Articular chondrocyte of knee joint (primary cell): ENCODE data around the gene SNF8. TPM values are rescaled to one million over a fixed set of nuclear protein-coding genes. Genes with fewer than 3 reads are reported as not detected.
A peak's percentile ranks its signal among the peaks of the same experiment; 100 is the strongest.

Experiments used
- small RNA-seq: library from RNA; depleted of rRNA; stranded (forward); fragments of <200 nt; gene quantifications from one replicate; pipeline ENCODE3, GENCODE V24; 2012
- total RNA-seq: library from RNA; depleted of rRNA; stranded (reverse); fragments of >200 nt; gene quantifications from 2 replicates; pipeline ENCODE4 v1.2.3, GENCODE V29; 2012

The SNF8 gene, protein sequence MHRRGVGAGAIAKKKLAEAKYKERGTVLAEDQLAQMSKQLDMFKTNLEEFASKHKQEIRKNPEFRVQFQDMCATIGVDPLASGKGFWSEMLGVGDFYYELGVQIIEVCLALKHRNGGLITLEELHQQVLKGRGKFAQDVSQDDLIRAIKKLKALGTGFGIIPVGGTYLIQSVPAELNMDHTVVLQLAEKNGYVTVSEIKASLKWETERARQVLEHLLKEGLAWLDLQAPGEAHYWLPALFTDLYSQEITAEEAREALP
- 78.4 and 95.3 TPM in 2 replicates for total RNA-seq

DNA sequence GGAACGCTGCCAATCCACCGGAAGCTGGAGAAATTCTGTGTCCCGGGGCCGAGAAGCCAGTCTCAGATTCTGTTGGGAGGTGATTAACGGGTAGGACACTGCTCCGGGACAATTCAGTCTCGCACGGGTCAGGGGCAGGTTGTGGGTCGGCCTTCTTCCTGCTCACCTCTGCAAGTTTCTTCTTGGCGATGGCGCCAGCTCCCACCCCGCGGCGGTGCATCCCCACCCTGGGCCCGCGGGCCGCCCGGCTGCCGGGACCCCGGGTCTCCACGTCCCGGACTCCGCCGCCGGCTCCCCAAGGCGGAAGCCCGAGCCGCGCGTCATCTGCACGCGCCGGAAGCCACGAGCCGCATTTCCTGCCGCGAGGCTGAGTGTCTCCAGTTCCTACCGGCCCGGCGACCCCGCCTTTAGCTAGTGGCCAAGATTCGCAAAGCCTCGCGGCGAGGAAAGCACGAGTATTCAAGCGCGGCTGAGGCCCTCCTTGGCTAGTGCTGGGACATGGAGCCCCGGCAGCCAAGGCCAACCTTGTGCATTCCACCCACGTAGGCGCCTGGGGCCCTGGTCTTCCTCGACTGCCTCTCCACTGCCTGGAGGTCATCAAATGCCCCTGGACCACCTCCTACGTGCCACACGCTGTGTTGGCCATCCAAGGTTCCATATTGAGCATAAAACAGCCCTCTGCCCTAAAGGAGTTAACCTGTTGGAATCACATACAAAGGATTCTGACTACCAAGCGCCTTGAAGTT, at the start of gene SNF8:
TSS of gene SNF8 (minus strand) at position 328 of the 746 bp plus-strand sequence. CDS start at position 220, 108 bp downstream.

DNA sequence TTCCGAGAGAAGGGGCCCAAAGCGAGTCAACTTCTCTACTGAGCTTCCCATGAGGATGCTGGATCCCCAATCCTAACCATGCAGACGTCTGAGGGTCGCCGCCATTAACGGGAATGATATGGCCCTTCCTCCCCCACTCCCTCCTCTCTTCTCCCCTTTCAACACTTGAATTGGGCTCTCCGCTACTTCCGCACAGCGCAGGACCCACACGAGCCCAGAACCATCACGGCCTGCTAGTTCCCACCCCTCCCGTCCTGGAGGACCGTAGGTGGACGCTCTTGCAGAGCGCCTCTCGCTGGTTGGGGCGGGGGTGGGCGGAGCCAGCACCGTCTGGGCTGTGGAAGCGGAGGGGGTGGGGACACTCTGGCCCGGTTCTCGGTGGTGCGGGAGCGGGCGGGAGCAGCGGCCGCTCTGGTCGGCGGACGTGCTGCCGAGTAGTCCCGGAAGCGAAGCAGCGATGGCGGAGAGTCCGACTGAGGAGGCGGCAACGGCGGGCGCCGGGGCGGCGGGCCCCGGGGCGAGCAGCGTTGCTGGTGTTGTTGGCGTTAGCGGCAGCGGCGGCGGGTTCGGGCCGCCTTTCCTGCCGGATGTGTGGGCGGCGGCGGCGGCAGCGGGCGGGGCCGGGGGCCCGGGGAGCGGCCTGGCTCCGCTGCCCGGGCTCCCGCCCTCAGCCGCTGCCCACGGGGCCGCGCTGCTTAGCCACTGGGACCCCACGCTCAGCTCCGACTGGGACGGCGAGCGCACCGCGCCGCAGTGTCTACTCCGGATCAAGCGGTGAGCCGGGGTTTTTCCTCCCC, 36.4 kb downstream of the SNF8 start, which contains the start of gene UBE2Z:
TSS of gene UBE2Z (plus strand) at position 361 of the 797 bp plus-strand sequence. CDS start at position 458, 97 bp downstream.

Small RNA genes within 50 kb of the gene (small RNA-seq; reads per million reads assigned to genes)
- gene AC068531.1 (not detected), gene RF00263 (not detected), gene RF01210 (not detected), gene RNU1-42P (1.4 reads per million, percentile 61 among the genes with 10 or more reads in this experiment)

Other genes with a start within 250 kb of the SNF8 start
- gene PRAC1, start 222.3 kb downstream of the SNF8 start, total RNA-seq = not detected in 2 replicates
- not detected in 2 replicates for gene PRAC2, start 221.7 kb downstream of the SNF8 start, total RNA-seq
- under 0.01 TPM in 1 of 2 replicates, not detected in the other for gene HOXB13, start 216.1 kb downstream of the SNF8 start, total RNA-seq
- gene TTLL6, start 127.6 kb downstream of the SNF8 start, total RNA-seq = not detected in 2 replicates
- gene CALCOCO2, start 113.8 kb downstream of the SNF8 start, total RNA-seq = 90.9 and 91.7 TPM in 2 replicates
- gene ATP5MC1, start 52.1 kb downstream of the SNF8 start, total RNA-seq = 47.8 and 65.4 TPM in 2 replicates
- 84.0 and 98.7 TPM in 2 replicates for gene UBE2Z, start 36.4 kb downstream of the SNF8 start, total RNA-seq
- not detected in 2 replicates for gene GIP, start 23.8 kb upstream of the SNF8 start, total RNA-seq
- 0.26 and 0.97 TPM in 2 replicates for gene IGF2BP1, start 52.5 kb upstream of the SNF8 start, total RNA-seq
- not detected in 2 replicates for gene B4GALNT2, start 187.9 kb upstream of the SNF8 start, total RNA-seq